HFFc6 (cell line): ENCODE data around the gene UNC119. TPM values are rescaled to one million over a fixed set of nuclear protein-coding genes. Genes with fewer than 3 reads are reported as not detected.

ENCODE experiments used
- DNase-seq: peaks from one replicate; pipeline ENCODE4 v3.0.0-alpha.2; 2018
- H3K27ac Mint-ChIP-seq: 2 replicates; pipeline ENCODE4 v1.8.0; 2020; ENCODE audit warnings: mild to moderate bottlenecking, mixed read lengths
- H3K27me3 Mint-ChIP-seq: 2 replicates; pipeline ENCODE4 v1.8.0; 2021; ENCODE audit warnings: mild to moderate bottlenecking, moderate library complexity, mixed read lengths; ENCODE audit not compliant: insufficient read depth
- H3K36me3 Mint-ChIP-seq: 2 replicates; pipeline ENCODE4 v1.8.0; 2021; ENCODE audit warnings: low read depth, mixed read lengths
- H3K4me1 Mint-ChIP-seq: 2 replicates; pipeline ENCODE4 v1.8.0; 2020; ENCODE audit warnings: low read depth, mixed read lengths
- H3K4me3 Mint-ChIP-seq: 2 replicates; pipeline ENCODE4 v1.8.0; 2020; ENCODE audit warnings: mild to moderate bottlenecking, moderate library complexity, mixed read lengths
- H3K9me3 Mint-ChIP-seq: 2 replicates; pipeline ENCODE4 v1.8.0; 2020; ENCODE audit warnings: mild to moderate bottlenecking, mixed read lengths
- CTCF ChIP-seq: fragments of 200-600 bp; sonication (generic); IDR thresholded peaks from 2 replicates; pipeline ENCODE4 v1.5.0; 2021; ENCODE audit warnings: antibody characterized with exemption, mild to moderate bottlenecking
- total RNA-seq, 6 experiments: library from RNA; stranded (reverse); fragmentation: NEBNext Ultra II Directional; extraction: Animal tissue kit (Norgen Biotek cat#: 25700); gene quantifications; 2 replicates in 1 of 6; 3 replicates in 5 of 6; pipeline ENCODE4 v1.2.3, GENCODE V29; 2021

UNC119 gene
- total RNA-seq, 6 experiments from 2014 or later: 28.3 to 36.9 (median 30.1) TPM

- no peak for DNase-seq
- Mint-ChIP-seq H3K4me1 (peaks cover 48% of the 10 kb centered on the region), H3K27me3 (peaks cover 11% of the 10 kb centered on the region), H3K36me3 (no peaks in the 10 kb centered on the region), H3K4me3 (no peak overlapping the region), H3K27ac (peak overlapping the region; percentile 33; the same call in 1 of the 2 replicates), H3K9me3 (no peaks in the 10 kb centered on the region)
- TF ChIP-seq CTCF: no peak
Measured at GRCh38 chr17:28532050-28532960, 20.1 kb downstream of the UNC119 start.

- Mint-ChIP-seq H3K4me1 (peaks cover 57% of the 10 kb centered on the region), H3K36me3 (no peaks in the 10 kb centered on the region), H3K4me3 (no peak overlapping the region), H3K27ac (no peak overlapping the region), H3K27me3 (peaks cover 9% of the 10 kb centered on the region), H3K9me3 (no peaks in the 10 kb centered on the region)
- no peak for DNase-seq
- no peak for TF ChIP-seq CTCF
Measured at GRCh38 chr17:28530926-28531325, 21.5 kb downstream of the UNC119 start.

DNA sequence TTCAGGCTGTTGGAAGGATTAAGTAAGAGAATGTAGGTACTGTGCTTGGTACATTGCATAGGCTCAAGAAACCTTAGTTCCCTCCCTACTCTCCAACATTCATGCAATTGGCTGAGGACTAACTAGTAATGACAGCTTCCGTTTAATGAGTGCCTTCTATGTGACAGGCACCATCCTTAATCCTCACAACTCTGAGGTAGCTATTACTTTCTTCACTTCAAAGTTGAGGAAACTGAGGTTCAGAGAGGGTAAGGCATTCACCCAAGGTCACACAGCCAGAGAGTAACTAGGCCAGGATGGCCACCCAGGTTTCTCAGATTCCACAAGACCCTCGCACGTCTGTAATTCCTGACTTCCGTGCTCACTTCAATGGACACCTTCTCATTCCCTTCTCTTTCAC lies 22.2 kb downstream of the UNC119 start:
- H3K36me3 Mint-ChIP-seq: no peaks in the 10 kb centered on the region
- H3K9me3 Mint-ChIP-seq: no peaks in the 10 kb centered on the region
- no peak for DNase-seq
- peaks cover 64% of the 10 kb centered on the region for H3K4me1 Mint-ChIP-seq
- no peak overlapping the region for H3K4me3 Mint-ChIP-seq
- no peak overlapping the region for H3K27ac Mint-ChIP-seq
- no peak for TF ChIP-seq CTCF
- peaks cover 9% of the 10 kb centered on the region for H3K27me3 Mint-ChIP-seq

GRCh38 chr17:28529013-28529400 lies 23.4 kb downstream of the UNC119 start:
- Mint-ChIP-seq H3K27me3 (peaks cover 5% of the 10 kb centered on the region), H3K4me1 (peaks cover 72% of the 10 kb centered on the region), H3K4me3 (no peak overlapping the region), H3K27ac (no peak overlapping the region), H3K36me3 (no peaks in the 10 kb centered on the region), H3K9me3 (no peaks in the 10 kb centered on the region)
- no peak for DNase-seq
- TF ChIP-seq CTCF: no peak

DNA sequence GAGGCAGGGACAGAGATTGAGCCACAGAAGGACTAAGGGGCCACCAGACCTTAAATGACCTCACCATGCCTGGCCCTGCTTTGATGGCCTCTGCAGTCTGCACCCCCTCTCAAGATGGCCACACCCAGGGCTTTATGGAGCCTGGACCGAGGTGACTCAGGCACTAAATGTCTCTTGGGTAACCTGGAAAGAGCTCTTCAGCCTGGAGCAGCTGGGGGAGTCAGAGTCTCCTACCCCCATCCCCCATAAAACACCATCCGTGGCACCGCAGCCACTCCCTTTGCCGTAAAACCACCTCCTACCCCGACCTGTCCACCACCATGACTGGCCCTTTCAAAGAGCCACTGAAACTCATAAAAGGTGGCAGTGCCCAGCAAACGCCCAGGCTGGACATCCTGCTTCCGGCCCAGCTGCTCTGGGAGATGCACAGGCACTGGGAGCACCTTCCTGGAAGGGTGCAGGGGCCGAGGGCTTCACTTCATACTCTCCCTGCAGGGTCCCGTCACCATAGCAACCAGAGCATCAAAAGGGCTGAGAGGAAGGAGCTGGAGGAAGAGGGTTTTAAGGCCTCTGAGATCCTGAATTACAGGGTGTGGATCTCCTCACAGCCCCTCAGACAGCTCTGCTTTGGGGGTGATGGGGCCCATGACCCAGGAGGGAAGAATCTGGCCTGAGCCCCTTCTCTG lies 24.0 kb downstream of the UNC119 start:
- TF ChIP-seq CTCF: no peak
- H3K4me1 Mint-ChIP-seq: peaks cover 69% of the 10 kb centered on the region
- H3K4me3 Mint-ChIP-seq: no peak overlapping the region
- H3K27me3 Mint-ChIP-seq: peaks cover 8% of the 10 kb centered on the region
- no peaks in the 10 kb centered on the region for H3K36me3 Mint-ChIP-seq
- H3K9me3 Mint-ChIP-seq: no peaks in the 10 kb centered on the region
- no peak overlapping the region for H3K27ac Mint-ChIP-seq
- DNase-seq: no peak
